Karpas-422 (cell line): ENCODE measurements around the gene CYTH3. TPM values are rescaled to one million over a fixed set of nuclear protein-coding genes. Genes with fewer than 3 reads are reported as not detected.
"Not testable (repeated sequence)": the region's sequence is repeated elsewhere in the genome, so short reads cannot be mapped to it uniquely, and the experiment has no call there.

ENCODE experiments used
- DNase-seq: peaks from one replicate; pipeline ENCODE4 v3.0.0-alpha.2; 2015
- H2AFZ ChIP-seq: fragments of 200-600 bp; sonication (generic); 2 replicates; pipeline ENCODE4 v1.6.1; 2014; ENCODE audit warnings: antibody characterized with exemption, low read length, mixed read lengths
- H3K27ac ChIP-seq: fragments of 200-600 bp; sonication (generic); 2 replicates; pipeline ENCODE4 v1.5.1; 2014; ENCODE audit warnings: mild to moderate bottlenecking, low read length, moderate library complexity
- H3K27me3 ChIP-seq: fragments of 200-600 bp; sonication (generic); 2 replicates; pipeline ENCODE4 v1.6.1; 2014; ENCODE audit warnings: low read length, mixed read lengths
- H3K36me3 ChIP-seq: fragments of 200-600 bp; sonication (generic); 2 replicates; pipeline ENCODE4 v1.6.1; 2014; ENCODE audit warnings: low read length, mixed read lengths; ENCODE audit not compliant: insufficient read depth
- H3K4me1 ChIP-seq: fragments of 200-600 bp; sonication (generic); 2 replicates; pipeline ENCODE4 v1.6.1; 2014; ENCODE audit warnings: mild to moderate bottlenecking, low read length, mixed read lengths
- H3K4me2 ChIP-seq: fragments of 200-600 bp; sonication (generic); 2 replicates; pipeline ENCODE4 v1.6.1; 2014; ENCODE audit warnings: low read length, low read depth, mild to moderate bottlenecking; ENCODE audit not compliant: poor library complexity, severe bottlenecking
- H3K4me3 ChIP-seq: fragments of 200-600 bp; sonication (generic); 2 replicates; pipeline ENCODE4 v1.5.1; 2014; ENCODE audit warnings: mild to moderate bottlenecking, antibody characterized with exemption, low read length, mixed read lengths
- H3K79me2 ChIP-seq: fragments of 200-600 bp; sonication (generic); 2 replicates; pipeline ENCODE4 v1.6.1; 2014; ENCODE audit warnings: mild to moderate bottlenecking, low read length, mixed read lengths
- H3K9ac ChIP-seq: fragments of 200-600 bp; sonication (generic); 2 replicates; pipeline ENCODE4 v1.6.0; 2014; ENCODE audit warnings: low read length
- H3K9me2 ChIP-seq: fragments of 200-600 bp; sonication (generic), shearing (Covaris generic); replicated peaks from 2 replicates; pipeline ENCODE4 v1.6.0; 2014; ENCODE audit warnings: mild to moderate bottlenecking, low read length, moderate library complexity; ENCODE audit not compliant: insufficient read depth
- H3K9me3 ChIP-seq: fragments of 300-700, 200-600 bp; sonication (generic); 2 replicates; pipeline ENCODE4 v1.6.1; 2014; ENCODE audit warnings: low read length, mixed read lengths
- H4K20me1 ChIP-seq: fragments of 200-600 bp; sonication (generic); 2 replicates; pipeline ENCODE4 v1.6.1; 2014; ENCODE audit warnings: mild to moderate bottlenecking, antibody characterized with exemption, low read length, low read depth; ENCODE audit not compliant: insufficient read depth
- total RNA-seq: library from RNA; depleted of rRNA; stranded (reverse); fragments of >200 nt; shearing (Covaris generic); gene quantifications from 2 replicates; pipeline ENCODE4 v1.2.3, GENCODE V29; 2014; ENCODE audit warnings: low replicate concordance

CYTH3 gene
- total RNA-seq, 1 experiment from 2014 or later = 3.0 TPM

- H3K79me2 ChIP-seq, H3K9ac ChIP-seq, H3K36me3 ChIP-seq, H3K4me3 ChIP-seq, H3K9me2 ChIP-seq, DNase-seq, H3K9me3 ChIP-seq, H3K27ac ChIP-seq, H3K4me2 ChIP-seq, H4K20me1 ChIP-seq, H3K27me3 ChIP-seq, H2AFZ ChIP-seq: not testable (repeated sequence)
- peaks cover 14% of the 10 kb centered on the region for H3K4me1 ChIP-seq
These were observed 43.1 kb downstream of the CYTH3 start for GRCh38 chr7:6229284-6229683.

GRCh38 chr7:6228361-6229229, 43.8 kb downstream of the CYTH3 start:
- H3K9ac ChIP-seq = no peak overlapping the region
- H3K4me3 ChIP-seq = no peak overlapping the region
- H3K4me1 ChIP-seq = peaks cover 14% of the 10 kb centered on the region
- no peaks in the 10 kb centered on the region for H3K79me2 ChIP-seq
- H4K20me1 ChIP-seq = no peaks in the 10 kb centered on the region; the same call in 1 of the 2 replicates
- H3K9me3 ChIP-seq = no peaks in the 10 kb centered on the region
- H2AFZ ChIP-seq = no peak overlapping the region
- no peaks in the 10 kb centered on the region for H3K9me2 ChIP-seq
- no peak overlapping the region for H3K27ac ChIP-seq
- H3K27me3 ChIP-seq = no peaks in the 10 kb centered on the region
- DNase-seq = peak; percentile 68
- no peak overlapping the region for H3K4me2 ChIP-seq
- no peaks in the 10 kb centered on the region for H3K36me3 ChIP-seq

GRCh38 chr7:6227294-6227846, 45.1 kb downstream of the CYTH3 start:
- Histone ChIP-seq H2AFZ (no peak overlapping the region), H3K4me2 (no peak overlapping the region), H4K20me1 (no peaks in the 10 kb centered on the region; the same call in 1 of the 2 replicates), H3K27ac (no peak overlapping the region), H3K9me3 (no peaks in the 10 kb centered on the region), H3K4me1 (peaks cover 14% of the 10 kb centered on the region), H3K27me3 (no peaks in the 10 kb centered on the region), H3K36me3 (no peaks in the 10 kb centered on the region), H3K4me3 (no peak overlapping the region), H3K79me2 (no peaks in the 10 kb centered on the region), H3K9ac (no peak overlapping the region), H3K9me2 (no peaks in the 10 kb centered on the region)
- DNase-seq = no peak

- no peak overlapping the region for H2AFZ ChIP-seq
- no peak for DNase-seq
- H4K20me1 ChIP-seq = no peaks in the 10 kb centered on the region
- no peak overlapping the region for H3K9ac ChIP-seq
- no peak overlapping the region for H3K27ac ChIP-seq
- no peak overlapping the region for H3K4me3 ChIP-seq
- H3K9me3 ChIP-seq = no peaks in the 10 kb centered on the region
- H3K27me3 ChIP-seq = no peaks in the 10 kb centered on the region
- peaks cover 14% of the 10 kb centered on the region for H3K4me1 ChIP-seq
- H3K79me2 ChIP-seq = no peaks in the 10 kb centered on the region
- H3K36me3 ChIP-seq = no peaks in the 10 kb centered on the region
- H3K9me2 ChIP-seq = no peaks in the 10 kb centered on the region
- H3K4me2 ChIP-seq = no peak overlapping the region
These were observed 46.1 kb downstream of the CYTH3 start for GRCh38 chr7:6226194-6226799.

GRCh38 chr7:6223411-6223810, 49.0 kb downstream of the CYTH3 start:
- not testable (repeated sequence) for H3K36me3 ChIP-seq, H2AFZ ChIP-seq, H3K9me2 ChIP-seq, H3K9ac ChIP-seq, H3K79me2 ChIP-seq, H3K4me1 ChIP-seq, H3K27ac ChIP-seq, H3K27me3 ChIP-seq, H4K20me1 ChIP-seq, DNase-seq, H3K4me2 ChIP-seq, H3K9me3 ChIP-seq, H3K4me3 ChIP-seq

GRCh38 chr7:6223010-6223409, 49.4 kb downstream of the CYTH3 start:
- H3K4me3 ChIP-seq, H4K20me1 ChIP-seq, H2AFZ ChIP-seq, H3K27ac ChIP-seq, H3K79me2 ChIP-seq, H3K4me1 ChIP-seq, H3K9me2 ChIP-seq, H3K4me2 ChIP-seq, H3K36me3 ChIP-seq, H3K9ac ChIP-seq, DNase-seq, H3K9me3 ChIP-seq, H3K27me3 ChIP-seq: not testable (repeated sequence)

GRCh38 chr7:6221340-6222319, 50.8 kb downstream of the CYTH3 start:
- Histone ChIP-seq H3K4me3 (no peak overlapping the region), H3K79me2 (no peaks in the 10 kb centered on the region), H3K36me3 (no peaks in the 10 kb centered on the region), H3K9me2 (no peaks in the 10 kb centered on the region), H3K4me1 (peaks cover 3% of the 10 kb centered on the region; the same call in 1 of the 2 replicates), H3K27ac (no peak overlapping the region), H3K9me3 (no peaks in the 10 kb centered on the region), H3K9ac (no peak overlapping the region), H3K4me2 (no peak overlapping the region), H4K20me1 (no peaks in the 10 kb centered on the region), H3K27me3 (no peaks in the 10 kb centered on the region), H2AFZ (no peak overlapping the region)
- DNase-seq = no peak
